GM23248 (cell line): ENCODE measurements around the gene PSMC5. TPM values are rescaled to one million over a fixed set of nuclear protein-coding genes. Genes with fewer than 3 reads are reported as not detected.

Source experiments
- DNase-seq: peaks from one replicate; pipeline ENCODE4 v3.0.0-alpha.2; 2015
- H2AFZ ChIP-seq: fragments of 200-600 bp; sonication (generic); 2 replicates; pipeline ENCODE4 v1.6.1; 2016; ENCODE audit warnings: antibody characterized with exemption
- H3F3A ChIP-seq: fragments of 200-600 bp; sonication (generic); 2 replicates; pipeline ENCODE4 v1.6.1; 2016; ENCODE audit warnings: mild to moderate bottlenecking, antibody characterized with exemption, mixed run types; ENCODE audit not compliant: insufficient read depth
- H3K27ac ChIP-seq: fragments of 200-600 bp; sonication (generic); 2 replicates; pipeline ENCODE4 v1.5.1; 2016; ENCODE audit warnings: mild to moderate bottlenecking
- H3K27me3 ChIP-seq: fragments of 200-600 bp; sonication (generic); replicated peaks from 2 replicates; pipeline ENCODE4 v1.6.1; 2016; ENCODE audit warnings: mild to moderate bottlenecking; ENCODE audit not compliant: insufficient read depth
- H3K36me3 ChIP-seq: fragments of 200-600 bp; sonication (generic); 2 replicates; pipeline ENCODE4 v1.6.1; 2016; ENCODE audit warnings: low read depth, mild to moderate bottlenecking
- H3K4me1 ChIP-seq: fragments of 200-600 bp; sonication (generic); 2 replicates; pipeline ENCODE4 v1.6.1; 2016; ENCODE audit warnings: mild to moderate bottlenecking; ENCODE audit not compliant: insufficient read depth
- H3K4me2 ChIP-seq: fragments of 200-600 bp; sonication (generic); one replicate; pipeline ENCODE4 v1.6.1; 2016; ENCODE audit warnings: mild to moderate bottlenecking; ENCODE audit not compliant: unreplicated experiment
- H3K4me3 ChIP-seq: fragments of 200-600 bp; sonication (generic); 2 replicates; pipeline ENCODE4 v1.5.1; 2016; ENCODE audit warnings: mild to moderate bottlenecking
- H3K79me2 ChIP-seq: fragments of 200-600 bp; sonication (generic); 2 replicates; pipeline ENCODE4 v1.6.1; 2016; ENCODE audit warnings: mild to moderate bottlenecking; ENCODE audit not compliant: insufficient read depth
- H3K9ac ChIP-seq: fragments of 200-600 bp; sonication (generic); 2 replicates; pipeline ENCODE4 v1.6.1; 2016; ENCODE audit warnings: mild to moderate bottlenecking
- H3K9me2 ChIP-seq: fragments of 200-600 bp; sonication (generic); 2 replicates; pipeline ENCODE4 v1.6.1; 2016; ENCODE audit warnings: mixed run types, mild to moderate bottlenecking, moderate library complexity; ENCODE audit not compliant: insufficient read depth
- H3K9me3 ChIP-seq: fragments of 200-600 bp; sonication (generic); one replicate; pipeline ENCODE4 v1.6.1; 2017; ENCODE audit warnings: low read depth
- H4K20me1 ChIP-seq: fragments of 200-600 bp; sonication (generic); 2 replicates; pipeline ENCODE4 v1.6.0; 2016; ENCODE audit not compliant: insufficient read depth
- EZH2 ChIP-seq: fragments of 200-600 bp; sonication (generic); IDR thresholded peaks from 2 replicates; pipeline ENCODE4 v1.6.1; 2018; ENCODE audit warnings: antibody characterized with exemption, mild to moderate bottlenecking; ENCODE audit not compliant: insufficient read depth, poor library complexity, severe bottlenecking
- EZH2phosphoT487 ChIP-seq: fragments of 200-600 bp; sonication (generic); IDR thresholded peaks from 2 replicates; pipeline ENCODE4 v1.6.1; 2018; ENCODE audit warnings: antibody characterized with exemption, moderate library complexity, mild to moderate bottlenecking, low read depth; ENCODE audit not compliant: insufficient read depth
- WGBS, 2 experiments: methylation state at CpG; one replicate each; pipeline ENCODE4 v1.1.6; 2015 to 2017; ENCODE audit warnings: low lambda C conversion rate in 2 of 2, low coverage in 1 of 2; ENCODE audit errors: missing lambda C conversion rate in 2 of 2; 5-methylcytosine and 5-hydroxymethylcytosine counted together
- in situ Hi-C: fragments of 300-500 bp; cut with MboI; formaldehyde crosslinking; loops from 2 replicates; pipeline ENCODE4 v1.15.0; 2020
- polyA plus RNA-seq: library from polyadenylated mRNA; unstranded; fragments of >200 nt; fragmentation: Nextera tagmentation; extraction: Ambion mirVana; gene quantifications from 2 replicates; pipeline ENCODE4 v1.2.1, GENCODE V29; 2016
- total RNA-seq: library from RNA; depleted of rRNA; stranded (reverse); fragments of >200 nt; shearing (Covaris generic); gene quantifications from 2 replicates; pipeline ENCODE4 v1.2.3, GENCODE V29; 2014

Gene PSMC5
- total and polyA plus RNA-seq, 2 experiments from 2014 or later = 60.5 to 180 TPM

DNA sequence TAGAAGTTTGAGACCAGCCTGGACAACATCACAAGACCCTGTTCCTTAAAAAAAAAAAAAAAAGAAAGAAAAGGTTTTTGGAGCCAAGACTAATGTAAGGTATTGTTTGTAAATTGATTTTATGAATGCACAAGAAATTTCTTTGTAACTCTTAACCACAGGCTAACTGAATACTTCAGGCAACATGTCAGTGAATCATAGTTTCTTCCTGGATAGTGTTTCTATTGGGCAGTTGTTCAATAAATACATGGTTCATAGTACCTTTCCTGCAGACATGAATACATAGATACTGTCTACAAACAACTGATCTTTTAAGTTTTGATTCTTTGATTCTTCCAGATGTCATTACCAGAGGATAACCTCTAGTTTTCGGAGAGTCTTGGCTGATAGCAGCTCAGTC is 41.7 kb upstream of the PSMC5 start:
- Histone ChIP-seq H3K27me3 (no peaks in the 10 kb centered on the region), H3K4me3 (no peak overlapping the region), H3K79me2 (peaks cover 100% of the 10 kb centered on the region), H3K9me3 (no peaks in the 10 kb centered on the region), H3K9ac (0 out of 2 replicates have a peak overlapping the region, but pooled peaks have one; percentile 11), H4K20me1 (peaks cover 35% of the 10 kb centered on the region), H3F3A (peaks cover 22% of the 10 kb centered on the region), H2AFZ (no peak overlapping the region), H3K4me2 (peak overlapping the region; percentile 43), H3K36me3 (peaks cover 36% of the 10 kb centered on the region), H3K9me2 (no peaks in the 10 kb centered on the region), H3K27ac (peak overlapping the region; percentile 48), H3K4me1 (peaks cover 31% of the 10 kb centered on the region)
- in situ Hi-C loops = no loop called here
- WGBS, 2 experiments = 97 to 100% methylated on average over 1 of the region's 1 CpG
- peak; percentile 76 for DNase-seq
- no peak for TF ChIP-seq EZH2phosphoT487
- no peak for TF ChIP-seq EZH2

GRCh38 chr17:63786117-63786516 is 41.1 kb upstream of the PSMC5 start:
- no peaks in the 10 kb centered on the region for H3K27me3 ChIP-seq
- H3K9me2 ChIP-seq = no peaks in the 10 kb centered on the region
- no peak for DNase-seq
- no peaks in the 10 kb centered on the region for H3K9me3 ChIP-seq
- no peak overlapping the region for H3K9ac ChIP-seq
- H2AFZ ChIP-seq = no peak overlapping the region
- peaks cover 34% of the 10 kb centered on the region for H4K20me1 ChIP-seq
- H3F3A ChIP-seq = peaks cover 21% of the 10 kb centered on the region
- H3K27ac ChIP-seq = peak overlapping the region; percentile 48
- in situ Hi-C loops = no loop called here
- H3K4me2 ChIP-seq = no peak overlapping the region
- TF ChIP-seq EZH2 = no peak
- no peak for TF ChIP-seq EZH2phosphoT487
- H3K4me3 ChIP-seq = no peak overlapping the region
- H3K4me1 ChIP-seq = peaks cover 25% of the 10 kb centered on the region
- H3K36me3 ChIP-seq = peaks cover 42% of the 10 kb centered on the region
- WGBS, 2 experiments = 100% methylated on average over 1 of the region's 1 CpG
- peaks cover 100% of the 10 kb centered on the region for H3K79me2 ChIP-seq

- WGBS, 2 experiments = 94 to 96% methylated on average over 13 of the region's 13 CpGs
- TF ChIP-seq EZH2phosphoT487 (no peak), EZH2 (no peak)
- in situ Hi-C loops = no loop called here
- H3K4me3 ChIP-seq = no peak overlapping the region
- no peaks in the 10 kb centered on the region for H3K27me3 ChIP-seq
- DNase-seq = no peak
- no peak overlapping the region for H3K27ac ChIP-seq
- peaks cover 21% of the 10 kb centered on the region for H3F3A ChIP-seq
- H3K4me1 ChIP-seq = peaks cover 24% of the 10 kb centered on the region
- no peak overlapping the region for H3K9ac ChIP-seq
- peaks cover 48% of the 10 kb centered on the region for H3K36me3 ChIP-seq
- H3K79me2 ChIP-seq = peaks cover 100% of the 10 kb centered on the region
- H3K4me2 ChIP-seq = no peak overlapping the region
- no peak overlapping the region for H2AFZ ChIP-seq
- H4K20me1 ChIP-seq = peaks cover 34% of the 10 kb centered on the region
- H3K9me2 ChIP-seq = no peaks in the 10 kb centered on the region
- no peaks in the 10 kb centered on the region for H3K9me3 ChIP-seq
Observed at GRCh38 chr17:63786971-63787711, 40.1 kb upstream of the PSMC5 start.

GRCh38 chr17:63790057-63790456 is 37.2 kb upstream of the PSMC5 start:
- peaks cover 11% of the 10 kb centered on the region for H3K4me1 ChIP-seq
- H3K4me3 ChIP-seq = no peak overlapping the region
- no peak overlapping the region for H3K4me2 ChIP-seq
- WGBS, 2 experiments = 83 to 84% methylated on average over 6 of the region's 6 CpGs
- H3K27ac ChIP-seq = no peak overlapping the region
- DNase-seq = no peak
- H3K27me3 ChIP-seq = no peaks in the 10 kb centered on the region
- no peak overlapping the region for H2AFZ ChIP-seq
- peaks cover 98% of the 10 kb centered on the region for H3K79me2 ChIP-seq
- no peak overlapping the region for H3K9ac ChIP-seq
- TF ChIP-seq EZH2phosphoT487 = no peak
- TF ChIP-seq EZH2 = no peak
- H3K9me2 ChIP-seq = no peaks in the 10 kb centered on the region
- in situ Hi-C loops = no loop called here
- peaks cover 10% of the 10 kb centered on the region for H4K20me1 ChIP-seq
- H3F3A ChIP-seq = peaks cover 14% of the 10 kb centered on the region
- H3K9me3 ChIP-seq = no peaks in the 10 kb centered on the region
- H3K36me3 ChIP-seq = peaks cover 71% of the 10 kb centered on the region
